ENCODE results near the gene CACNB2.

The CACNB2 gene

DNA sequence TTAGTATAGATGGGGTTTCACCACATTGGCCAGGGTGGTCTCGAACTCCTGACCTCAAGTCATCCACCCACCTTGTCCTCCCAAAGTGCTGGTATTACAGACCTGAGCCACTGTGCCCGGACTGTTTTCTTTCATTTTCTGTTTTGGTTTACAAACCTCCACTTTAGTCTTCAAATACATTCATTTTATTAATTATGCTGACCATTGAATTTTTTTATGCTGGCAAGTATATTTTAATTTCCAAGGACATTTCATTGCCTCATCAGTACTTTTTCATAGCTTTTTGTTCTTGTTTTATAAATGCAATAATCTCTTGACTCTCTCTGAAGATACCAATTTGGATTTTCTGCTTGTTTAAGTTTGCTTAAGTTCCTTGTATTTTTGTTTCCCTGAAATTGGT is 170.5 kb downstream of the CACNB2 start:
- Histone ChIP-seq H3K27ac (replicated peaks) (no peak overlapping the region), H3K27me3 (ENCODE audit: insufficient read depth, poor library complexity, severe bottlenecking) (no peaks in the 10 kb centered on the region), H3K4me3 (replicated peaks; ENCODE audit: insufficient read depth, low read length) (no peak overlapping the region)
- TF ChIP-seq GABPA (IDR thresholded peaks at IDR 0.05; ENCODE audit: low read depth) (no peak), SPI1 (IDR thresholded peaks at IDR 0.05; ENCODE audit: borderline replicate concordance, low read depth) (no peak), POLR2AphosphoS5 (IDR thresholded peaks at IDR 0.05; ENCODE audit: low read depth) (no peak), REST (IDR thresholded peaks at IDR 0.05; ENCODE audit: insufficient replicate concordance, low read depth) (no peak)
- TF ChIP-seq, protein P1, sequence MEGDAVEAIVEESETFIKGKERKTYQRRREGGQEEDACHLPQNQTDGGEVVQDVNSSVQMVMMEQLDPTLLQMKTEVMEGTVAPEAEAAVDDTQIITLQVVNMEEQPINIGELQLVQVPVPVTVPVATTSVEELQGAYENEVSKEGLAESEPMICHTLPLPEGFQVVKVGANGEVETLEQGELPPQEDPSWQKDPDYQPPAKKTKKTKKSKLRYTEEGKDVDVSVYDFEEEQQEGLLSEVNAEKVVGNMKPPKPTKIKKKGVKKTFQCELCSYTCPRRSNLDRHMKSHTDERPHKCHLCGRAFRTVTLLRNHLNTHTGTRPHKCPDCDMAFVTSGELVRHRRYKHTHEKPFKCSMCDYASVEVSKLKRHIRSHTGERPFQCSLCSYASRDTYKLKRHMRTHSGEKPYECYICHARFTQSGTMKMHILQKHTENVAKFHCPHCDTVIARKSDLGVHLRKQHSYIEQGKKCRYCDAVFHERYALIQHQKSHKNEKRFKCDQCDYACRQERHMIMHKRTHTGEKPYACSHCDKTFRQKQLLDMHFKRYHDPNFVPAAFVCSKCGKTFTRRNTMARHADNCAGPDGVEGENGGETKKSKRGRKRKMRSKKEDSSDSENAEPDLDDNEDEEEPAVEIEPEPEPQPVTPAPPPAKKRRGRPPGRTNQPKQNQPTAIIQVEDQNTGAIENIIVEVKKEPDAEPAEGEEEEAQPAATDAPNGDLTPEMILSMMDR (IDR thresholded peaks at IDR 0.05; ENCODE audit: insufficient read depth, low read length): no peak
- no peak for DNase-seq (ENCODE audit: low read depth in 1 of 2, low spot score in 1 of 2)

DNA sequence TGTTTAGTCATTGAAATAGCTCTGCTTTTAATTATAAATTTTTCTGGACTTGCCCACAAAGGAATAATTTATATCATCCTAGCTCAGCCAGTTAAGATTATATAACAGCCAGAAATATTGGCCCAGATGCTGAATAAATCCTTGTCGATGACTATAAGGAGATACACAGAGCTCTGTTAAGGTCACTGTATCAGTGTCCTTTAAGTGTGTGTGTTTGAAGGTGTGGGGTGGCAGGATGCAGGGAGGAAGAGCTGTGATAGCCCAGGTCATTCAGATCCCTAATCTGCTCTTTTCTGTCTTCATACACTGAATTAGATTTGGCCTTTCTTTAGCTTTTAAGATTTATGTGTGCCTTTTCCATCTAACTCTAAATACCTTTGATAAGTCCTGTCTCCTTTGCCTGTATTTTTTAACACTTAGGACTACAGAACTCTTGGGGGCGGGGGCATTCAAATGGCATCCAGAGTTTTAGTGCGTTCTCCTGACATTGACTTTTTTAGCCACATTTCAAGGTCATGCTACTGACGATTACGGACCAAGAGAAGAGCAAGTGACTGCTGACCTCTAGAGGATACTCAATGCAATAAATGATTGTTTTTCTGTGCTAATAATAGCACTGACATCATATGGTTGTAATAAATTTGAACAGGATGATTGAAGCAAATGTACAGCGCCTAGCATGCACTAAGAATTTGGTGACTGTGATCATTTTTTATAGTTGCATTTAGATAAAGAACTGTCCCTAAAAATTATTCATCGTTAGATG is 172.3 kb downstream of the CACNB2 start:
- H3K27me3 ChIP-seq (ENCODE audit: insufficient read depth, poor library complexity, severe bottlenecking): no peaks in the 10 kb centered on the region
- TF ChIP-seq SPI1 (IDR thresholded peaks at IDR 0.05; ENCODE audit: borderline replicate concordance, low read depth): no peak
- no peak for TF ChIP-seq GABPA (IDR thresholded peaks at IDR 0.05; ENCODE audit: low read depth)
- TF ChIP-seq, protein P1 (IDR thresholded peaks at IDR 0.05; ENCODE audit: insufficient read depth, low read length): no peak
- no peak for DNase-seq (ENCODE audit: low read depth in 1 of 2, low spot score in 1 of 2)
- H3K4me3 ChIP-seq (replicated peaks; ENCODE audit: insufficient read depth, low read length): no peak overlapping the region
- H3K27ac ChIP-seq (replicated peaks): no peak overlapping the region

GRCh38 chr10:18313140-18313530 is 172.9 kb downstream of the CACNB2 start:
- Histone ChIP-seq H3K27ac (replicated peaks) (no peak overlapping the region), H3K27me3 (ENCODE audit: insufficient read depth, poor library complexity, severe bottlenecking) (no peaks in the 10 kb centered on the region), H3K4me3 (replicated peaks; ENCODE audit: insufficient read depth, low read length) (no peak overlapping the region)
- no peak for TF ChIP-seq GABPA (IDR thresholded peaks at IDR 0.05; ENCODE audit: low read depth)
- TF ChIP-seq, protein P1 (IDR thresholded peaks at IDR 0.05; ENCODE audit: insufficient read depth, low read length): no peak
- no peak for TF ChIP-seq POLR2AphosphoS5 (IDR thresholded peaks at IDR 0.05; ENCODE audit: low read depth)
- TF ChIP-seq SPI1 (IDR thresholded peaks at IDR 0.05; ENCODE audit: borderline replicate concordance, low read depth): no peak
- TF ChIP-seq REST (IDR thresholded peaks at IDR 0.05; ENCODE audit: insufficient replicate concordance, low read depth): no peak
- DNase-seq (ENCODE audit: low read depth in 1 of 2, low spot score in 1 of 2): no peak

GRCh38 chr10:18313626-18314025 is 173.4 kb downstream of the CACNB2 start:
- H3K4me3 ChIP-seq (replicated peaks; ENCODE audit: insufficient read depth, low read length): no peak overlapping the region
- TF ChIP-seq POLR2AphosphoS5 (IDR thresholded peaks at IDR 0.05; ENCODE audit: low read depth) (no peak), SPI1 (IDR thresholded peaks at IDR 0.05; ENCODE audit: borderline replicate concordance, low read depth) (no peak), REST (IDR thresholded peaks at IDR 0.05; ENCODE audit: insufficient replicate concordance, low read depth) (no peak), GABPA (IDR thresholded peaks at IDR 0.05; ENCODE audit: low read depth) (no peak)
- TF ChIP-seq, protein P1 (IDR thresholded peaks at IDR 0.05; ENCODE audit: insufficient read depth, low read length): no peak
- no peak overlapping the region for H3K27ac ChIP-seq (replicated peaks)
- DNase-seq (ENCODE audit: low read depth in 1 of 2, low spot score in 1 of 2): no peak
- no peaks in the 10 kb centered on the region for H3K27me3 ChIP-seq (ENCODE audit: insufficient read depth, poor library complexity, severe bottlenecking)

Measured in HL-60 (cell line).